ENCODE results near the gene NME4.
"Not testable (repeated sequence)": the region's sequence is repeated elsewhere in the genome, so short reads cannot be mapped to it uniquely, and the experiment has no call there.

Gene NME4

GRCh38 chr16:377419-377951 is 19.5 kb upstream of the NME4 start:
- DNase-seq (ENCODE audit: low spot score), result no peak

- DNase-seq (ENCODE audit: low spot score), result not testable (repeated sequence)
Observed at GRCh38 chr16:378113-378820, 18.7 kb upstream of the NME4 start.

GRCh38 chr16:378821-379182 is 18.2 kb upstream of the NME4 start:
- no peak for DNase-seq (ENCODE audit: low spot score)

GRCh38 chr16:379183-379960 is 17.6 kb upstream of the NME4 start:
- peak; percentile 88 for DNase-seq (ENCODE audit: low spot score)

GRCh38 chr16:379961-380761 is 16.8 kb upstream of the NME4 start:
- no peak for DNase-seq (ENCODE audit: low spot score)

- no peak for DNase-seq (ENCODE audit: low spot score)
Observed at GRCh38 chr16:380762-381011, 16.3 kb upstream of the NME4 start.

- DNase-seq (ENCODE audit: low spot score), result no peak
Observed at GRCh38 chr16:381012-381788, 15.8 kb upstream of the NME4 start.

- DNase-seq (ENCODE audit: low spot score), result no peak
Observed at GRCh38 chr16:381789-382717, 14.9 kb upstream of the NME4 start, which contains the start of gene PGAP6. PGAP6 (minus strand) TSS chr16:381978; CDS start chr16:381821, 157 bp downstream.

- DNase-seq (ENCODE audit: low spot score), result no peak
Observed at GRCh38 chr16:383326-384051, 13.5 kb upstream of the NME4 start.

- DNase-seq (ENCODE audit: low spot score), result peak; percentile 64
Observed at GRCh38 chr16:386641-387156, 10.3 kb upstream of the NME4 start.

- peak; percentile 63 for DNase-seq (ENCODE audit: low spot score)
Observed at GRCh38 chr16:387761-388666, 9.0 kb upstream of the NME4 start.

- no peak for DNase-seq (ENCODE audit: low spot score)
Observed at GRCh38 chr16:389352-389751, 7.6 kb upstream of the NME4 start.

GRCh38 chr16:391885-392335 is 5.1 kb upstream of the NME4 start:
- DNase-seq (ENCODE audit: low spot score), result peak; percentile 73

- DNase-seq (ENCODE audit: low spot score), result no peak
Observed at GRCh38 chr16:392450-393030, 4.5 kb upstream of the NME4 start.

GRCh38 chr16:396199-396598 is 800 bp upstream of the NME4 start:
- DNase-seq (ENCODE audit: low spot score), result no peak

GRCh38 chr16:396605-397004 is 394 bp upstream of the NME4 start:
- peak; percentile 73 for DNase-seq (ENCODE audit: low spot score)

- DNase-seq (ENCODE audit: low spot score), result peak; percentile 71
Observed at GRCh38 chr16:397736-398332, 835 bp downstream of the NME4 start.

Data from cerebellar cortex (tissue), 1 donor.